HEK293T (cell line): ENCODE data around the gene SHISA6.

ENCODE experiments used
- BHLHE40 ChIP-seq: fragments of 450-650 bp; IDR thresholded peaks from 2 replicates; pipeline ENCODE4 v1.6.1; 2016; ENCODE audit warnings: mild to moderate bottlenecking, moderate library complexity, borderline replicate concordance
- FOXA1 ChIP-seq: fragments of 450-650 bp; IDR thresholded peaks from 2 replicates; pipeline ENCODE4 v1.6.1; 2016; ENCODE audit warnings: mild to moderate bottlenecking
- FOXK2 ChIP-seq: fragments of 450-650 bp; IDR thresholded peaks from 2 replicates; pipeline ENCODE4 v1.6.1; 2016; ENCODE audit warnings: mild to moderate bottlenecking
- FOXM1 ChIP-seq: fragments of 450-650 bp; IDR thresholded peaks from 2 replicates; pipeline ENCODE4 v1.6.1; 2017; ENCODE audit warnings: mild to moderate bottlenecking, borderline replicate concordance
- L3MBTL2 ChIP-seq: fragments of 450-650 bp; conservative IDR thresholded peaks from 2 replicates; pipeline ENCODE4 v1.6.1; 2016; ENCODE audit warnings: mild to moderate bottlenecking
- LEF1 ChIP-seq: fragments of 450-650 bp; IDR thresholded peaks from 2 replicates; pipeline ENCODE4 v1.6.1; 2017; ENCODE audit warnings: mild to moderate bottlenecking, borderline replicate concordance
- SP1 ChIP-seq: fragments of 450-650 bp; IDR thresholded peaks from 2 replicates; pipeline ENCODE4 v1.6.1; 2017

GRCh38 chr17:11353601-11354000 is 112.6 kb downstream of the SHISA6 start:
- TF ChIP-seq L3MBTL2 = no peak
- TF ChIP-seq SP1 = no peak
- no peak for TF ChIP-seq FOXA1
- no peak for TF ChIP-seq FOXM1
- TF ChIP-seq FOXK2 = no peak
- TF ChIP-seq BHLHE40 = no peak
- no peak for TF ChIP-seq LEF1
